ENCODE results near the gene TCAF2. TPM values are rescaled to one million over a fixed set of nuclear protein-coding genes. Genes with fewer than 3 reads are reported as not detected.
"Not testable (repeated sequence)": the region's sequence is repeated elsewhere in the genome, so short reads cannot be mapped to it uniquely, and the experiment has no call there.

The TCAF2 gene
- 10 to 100 TPM in 1 of 4 donors, 1 to 10 TPM in 3; 1.7 to 19.8 (median 5.0) TPM for total RNA-seq

GRCh38 chr7:143620646-143621045 is at the start of gene TCAF2:
TCAF2 (plus strand) TSS chr7:143620974.
- H3K9me3 ChIP-seq, H3K36me3 ChIP-seq, H3K27me3 ChIP-seq, H3K4me1 ChIP-seq: not testable (repeated sequence)
- peak in 1 of 3 donors; percentile 85 for DNase-seq
- peak within 1 kb of the TSS in 2 of 4 donors; percentile 31 to 44 for H3K4me3 ChIP-seq
- peak within 1 kb of the TSS in 2 of 4 donors; percentile 48 to 52 for H3K27ac ChIP-seq

- not testable (repeated sequence) for DNase-seq, H3K9me3 ChIP-seq, H3K4me1 ChIP-seq, H3K36me3 ChIP-seq, H3K4me3 ChIP-seq, H3K27ac ChIP-seq, H3K27me3 ChIP-seq
These were observed 49.3 kb upstream of the TCAF2 start, which contains the start of gene CTAGE15 for GRCh38 chr7:143571501-143571900. CTAGE15 (plus strand) TSS chr7:143571801; CDS start chr7:143571818, 17 bp downstream.

DNA sequence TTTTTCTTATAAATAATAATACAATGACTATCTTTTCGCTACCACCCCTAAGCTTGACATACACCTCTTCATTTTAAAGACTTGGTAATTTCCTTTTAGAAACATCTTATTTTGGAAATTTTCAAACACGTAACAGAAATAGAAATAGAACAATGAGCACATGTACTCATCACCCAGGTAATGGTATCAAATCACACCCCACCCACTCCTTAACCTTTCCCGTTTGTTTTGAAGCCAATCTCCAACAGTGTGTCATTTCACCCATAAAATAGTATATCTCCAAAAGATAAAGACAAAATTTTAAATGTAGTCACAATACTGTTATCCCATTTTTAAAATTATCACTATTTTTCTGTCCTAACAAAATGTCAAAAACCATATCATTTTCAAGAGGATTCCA is 32.6 kb upstream of the TCAF2 start:
- not testable (repeated sequence) for H3K9me3 ChIP-seq, H3K4me3 ChIP-seq, H3K36me3 ChIP-seq, DNase-seq, H3K4me1 ChIP-seq, H3K27ac ChIP-seq, H3K27me3 ChIP-seq

DNA sequence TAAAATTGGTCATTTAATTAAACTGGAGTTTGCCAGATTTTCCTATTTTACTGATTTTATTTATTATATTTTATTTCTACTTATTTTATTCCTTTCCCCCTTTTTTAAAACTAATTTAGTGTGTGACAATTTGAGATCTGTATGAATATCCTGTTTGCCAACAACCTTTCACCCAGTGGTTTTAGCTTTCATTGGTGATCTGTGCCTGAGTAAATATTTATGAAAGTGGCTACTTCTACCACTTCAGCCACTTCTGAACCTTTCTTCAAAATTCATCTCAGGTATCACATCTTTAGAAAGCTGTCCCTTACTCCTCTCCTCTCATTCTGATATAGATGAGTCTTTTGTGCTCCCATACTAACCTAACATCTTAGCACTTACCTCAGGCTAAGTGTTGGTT is 30.9 kb upstream of the TCAF2 start:
- H3K4me1 ChIP-seq, DNase-seq, H3K4me3 ChIP-seq, H3K27me3 ChIP-seq, H3K9me3 ChIP-seq, H3K27ac ChIP-seq, H3K36me3 ChIP-seq: not testable (repeated sequence)

- not testable (repeated sequence) for H3K9me3 ChIP-seq, H3K4me1 ChIP-seq, H3K4me3 ChIP-seq, H3K27me3 ChIP-seq, H3K27ac ChIP-seq, H3K36me3 ChIP-seq
- DNase-seq = peak in 1 of 3 donors; percentile 22
These were observed 22.7 kb upstream of the TCAF2 start for GRCh38 chr7:143598086-143598485.

- H3K4me3 ChIP-seq, H3K27me3 ChIP-seq, H3K36me3 ChIP-seq, H3K4me1 ChIP-seq, H3K9me3 ChIP-seq, DNase-seq, H3K27ac ChIP-seq: not testable (repeated sequence)
These were observed 17.2 kb upstream of the TCAF2 start for GRCh38 chr7:143603549-143603948.

- H3K4me3 ChIP-seq, H3K36me3 ChIP-seq, H3K4me1 ChIP-seq, H3K9me3 ChIP-seq, DNase-seq, H3K27ac ChIP-seq, H3K27me3 ChIP-seq: not testable (repeated sequence)
These were observed 14.7 kb upstream of the TCAF2 start for GRCh38 chr7:143606088-143606487.

DNA sequence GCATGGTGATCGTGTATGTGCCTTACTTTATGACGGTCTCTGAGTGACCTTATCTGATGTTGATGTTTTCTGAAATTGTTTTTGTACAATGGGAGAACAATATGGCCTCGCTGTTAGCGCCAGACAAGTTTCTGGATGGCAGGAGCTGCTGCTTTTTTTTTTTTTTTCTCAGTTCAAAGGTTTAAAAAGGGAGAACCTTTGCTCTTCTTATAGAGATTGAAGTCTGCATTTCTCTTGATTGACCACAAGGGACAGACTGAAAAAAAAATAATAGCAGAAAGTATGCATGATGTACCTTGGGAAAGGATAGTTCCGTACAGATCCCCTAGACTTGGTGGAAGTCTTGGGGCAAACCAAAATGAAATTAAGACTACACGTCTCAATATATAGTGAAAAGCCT is 5.2 kb upstream of the TCAF2 start:
- H3K4me3 ChIP-seq, H3K27ac ChIP-seq, H3K27me3 ChIP-seq, H3K4me1 ChIP-seq, H3K9me3 ChIP-seq, H3K36me3 ChIP-seq, DNase-seq: not testable (repeated sequence)
- TF ChIP-seq, protein P1, sequence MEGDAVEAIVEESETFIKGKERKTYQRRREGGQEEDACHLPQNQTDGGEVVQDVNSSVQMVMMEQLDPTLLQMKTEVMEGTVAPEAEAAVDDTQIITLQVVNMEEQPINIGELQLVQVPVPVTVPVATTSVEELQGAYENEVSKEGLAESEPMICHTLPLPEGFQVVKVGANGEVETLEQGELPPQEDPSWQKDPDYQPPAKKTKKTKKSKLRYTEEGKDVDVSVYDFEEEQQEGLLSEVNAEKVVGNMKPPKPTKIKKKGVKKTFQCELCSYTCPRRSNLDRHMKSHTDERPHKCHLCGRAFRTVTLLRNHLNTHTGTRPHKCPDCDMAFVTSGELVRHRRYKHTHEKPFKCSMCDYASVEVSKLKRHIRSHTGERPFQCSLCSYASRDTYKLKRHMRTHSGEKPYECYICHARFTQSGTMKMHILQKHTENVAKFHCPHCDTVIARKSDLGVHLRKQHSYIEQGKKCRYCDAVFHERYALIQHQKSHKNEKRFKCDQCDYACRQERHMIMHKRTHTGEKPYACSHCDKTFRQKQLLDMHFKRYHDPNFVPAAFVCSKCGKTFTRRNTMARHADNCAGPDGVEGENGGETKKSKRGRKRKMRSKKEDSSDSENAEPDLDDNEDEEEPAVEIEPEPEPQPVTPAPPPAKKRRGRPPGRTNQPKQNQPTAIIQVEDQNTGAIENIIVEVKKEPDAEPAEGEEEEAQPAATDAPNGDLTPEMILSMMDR (IDR thresholded peaks at IDR 0.05) = peak in 3 of 6 experiments; percentile 27 to 42 (median 41)

DNA sequence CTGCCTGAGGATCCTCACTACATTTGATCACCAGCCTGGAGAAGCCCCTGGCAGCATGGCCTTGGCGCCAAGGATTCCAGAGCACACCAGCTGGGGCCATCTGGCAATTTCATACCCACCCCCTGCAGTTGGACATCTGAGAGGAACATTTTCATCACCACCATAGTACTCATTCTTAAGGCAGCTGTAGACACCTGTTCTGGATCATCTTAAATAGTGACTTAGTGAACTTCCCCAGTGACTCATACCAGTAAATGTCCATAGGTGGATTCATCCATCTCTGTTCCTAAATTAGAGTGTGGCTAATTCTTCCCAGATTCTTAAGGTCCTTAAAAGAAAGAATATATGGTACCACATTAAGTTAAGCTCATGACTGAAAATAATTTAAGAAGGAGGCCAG is 3.6 kb upstream of the TCAF2 start:
- not testable (repeated sequence) for H3K4me1 ChIP-seq, H3K4me3 ChIP-seq, DNase-seq, H3K9me3 ChIP-seq, H3K36me3 ChIP-seq, H3K27me3 ChIP-seq, H3K27ac ChIP-seq

DNA sequence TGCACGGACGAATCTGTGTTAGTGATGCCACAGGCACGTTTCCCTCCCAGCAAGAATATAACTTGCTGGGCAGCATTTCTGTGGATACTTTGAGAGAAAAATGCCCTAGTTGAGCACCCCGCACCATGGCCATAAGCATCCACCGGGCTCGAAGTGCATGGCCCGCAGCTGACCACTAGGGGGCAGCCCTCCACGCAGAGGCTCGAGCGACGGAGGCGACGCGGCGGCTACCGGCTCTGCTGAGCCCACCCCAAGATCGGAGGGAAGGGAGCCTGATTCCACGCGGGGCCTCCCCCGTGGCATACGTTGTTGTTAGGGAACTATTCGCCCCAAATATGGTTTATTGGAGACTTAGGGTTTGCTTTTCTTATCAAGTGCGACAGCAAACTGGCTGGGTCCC is 716 bp upstream of the TCAF2 start:
- peak overlapping the region in 1 of 4 donors; percentile 33 for H3K4me3 ChIP-seq
- peak in 1 of 3 donors; percentile 63 for DNase-seq

DNA sequence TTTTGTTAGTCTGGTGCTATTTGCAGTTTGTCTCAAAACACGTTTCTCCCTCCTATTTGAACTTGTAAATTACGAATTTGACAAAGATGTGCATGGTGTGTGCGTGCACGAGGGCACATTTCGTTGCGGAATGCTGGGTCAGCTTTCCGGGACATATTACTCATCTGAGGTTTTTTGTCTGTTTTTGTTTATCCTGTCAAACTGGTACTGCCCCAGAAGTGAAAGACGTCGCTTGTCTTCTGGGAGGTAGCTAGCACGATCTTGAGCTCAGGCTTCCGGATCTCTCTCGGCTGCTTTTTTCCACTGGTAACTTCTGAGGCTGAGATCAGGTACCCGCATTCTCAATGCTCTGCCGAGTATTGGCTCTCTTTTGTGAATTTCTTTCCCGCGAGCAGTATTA is 401 bp downstream of the TCAF2 start:
- not testable (repeated sequence) for H3K9me3 ChIP-seq, H3K27me3 ChIP-seq, H3K36me3 ChIP-seq, H3K4me1 ChIP-seq, DNase-seq, H3K27ac ChIP-seq
- peak overlapping the region in 1 of 4 donors; percentile 44 for H3K4me3 ChIP-seq

More for the DNA sequence above, 716 bp upstream of the TCAF2 start:
- not testable (repeated sequence) for H3K9me3 ChIP-seq, H3K27ac ChIP-seq, H3K4me1 ChIP-seq, H3K36me3 ChIP-seq, H3K27me3 ChIP-seq
- TF ChIP-seq, protein P1 (IDR thresholded peaks at IDR 0.05) = peak in 1 of 6 experiments; percentile 38

DNA sequence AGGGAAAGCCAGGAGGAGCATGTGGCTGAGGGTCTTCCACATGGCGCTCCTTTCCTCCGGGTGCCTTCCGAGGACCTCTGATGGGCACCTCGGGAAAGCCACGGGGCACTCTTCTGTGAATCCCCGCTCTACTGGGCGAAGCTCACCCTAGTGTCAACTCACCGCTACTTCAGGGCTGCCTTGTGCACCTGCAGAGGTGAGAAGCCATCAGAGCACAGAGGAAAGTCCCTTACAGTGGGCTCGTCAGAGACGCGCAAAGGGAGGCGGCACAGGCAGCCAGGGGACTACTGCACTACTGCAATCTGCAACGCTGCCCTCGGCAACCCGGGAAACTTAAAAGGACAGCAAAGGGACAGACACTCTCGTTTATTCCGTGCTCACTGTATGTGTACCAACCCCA is 1.4 kb downstream of the TCAF2 start:
- H3K4me3 ChIP-seq, H3K4me1 ChIP-seq, H3K36me3 ChIP-seq, DNase-seq, H3K27me3 ChIP-seq, H3K9me3 ChIP-seq, H3K27ac ChIP-seq: not testable (repeated sequence)

GRCh38 chr7:143630653-143631052 is 9.9 kb downstream of the TCAF2 start:
- H3K27ac ChIP-seq, H3K27me3 ChIP-seq, H3K4me3 ChIP-seq, H3K9me3 ChIP-seq, H3K36me3 ChIP-seq, H3K4me1 ChIP-seq, DNase-seq: not testable (repeated sequence)

DNA sequence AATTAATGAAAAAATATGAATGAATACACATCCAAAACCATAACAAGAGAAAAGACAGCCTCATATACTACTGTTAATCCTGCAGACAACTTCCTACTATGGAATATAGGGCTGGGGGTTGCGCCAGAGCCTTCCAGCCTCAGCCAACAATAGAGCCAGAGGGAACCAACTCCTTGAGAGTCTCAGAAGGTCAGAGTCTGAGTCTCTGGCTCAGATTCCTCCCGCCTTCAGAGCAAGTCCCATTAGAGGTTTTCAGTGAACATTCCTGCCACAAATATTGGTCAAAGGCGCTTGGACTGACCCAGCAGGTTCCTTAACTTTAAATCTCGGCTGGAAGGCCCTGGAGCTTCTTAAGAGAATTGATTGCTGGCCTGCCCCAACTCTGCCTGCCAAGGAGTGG is 11.7 kb downstream of the TCAF2 start:
- H3K36me3 ChIP-seq, H3K27ac ChIP-seq, DNase-seq, H3K9me3 ChIP-seq, H3K4me3 ChIP-seq, H3K27me3 ChIP-seq, H3K4me1 ChIP-seq: not testable (repeated sequence)
